ENCODE data around the gene HMCN2. TPM values are rescaled to one million over a fixed set of nuclear protein-coding genes. Genes with fewer than 3 reads are reported as not detected.

HMCN2 gene
- total and polyA plus RNA-seq, 2 donors (not counting 1 experiment from before 2014, with no cell fraction given) = 0.01 TPM; not detected in 1

- TF ChIP-seq CTCF (IDR thresholded peaks at IDR 0.05) (no peak), EZH2 (IDR thresholded peaks at IDR 0.05; ENCODE audit: borderline replicate concordance, insufficient read depth, low read depth, low read length, poor library complexity, severe bottlenecking) (no peak)
- POLR2A ChIA-PET = no interaction called here
- intact Hi-C loops (cut with micrococcal nuclease) = no loop called here
- Mint-ChIP-seq H3K27ac (no peak overlapping the region), H3K27me3 (peaks cover 26% of the 10 kb centered on the region), H3K4me3 (no peak overlapping the region), H3K9me3 (ENCODE audit: insufficient read depth) (no peaks in the 10 kb centered on the region), H3K4me1 (no peaks in the 10 kb centered on the region)
- no peak overlapping the region for H3K4me2 ChIP-seq (replicated peaks; ENCODE audit: low read depth, low read length, poor library complexity, severe bottlenecking)
- CTCF ChIA-PET = no interaction called here
- H2AFZ ChIP-seq (ENCODE audit: insufficient read depth, low read depth, low read length, poor library complexity, severe bottlenecking) = no peak overlapping the region
- H3K4me1 ChIP-seq (ENCODE audit: control insufficient read depth in 2 of 2, insufficient read depth in 2 of 2, low read length in 2 of 2) = no peaks in the 10 kb centered on the region
- no peak for DNase-seq
- peaks cover 0 to 2% (median 0%) of the 10 kb centered on the region in 3 donors for H3K9me3 ChIP-seq (ENCODE audit: control extremely low read depth in 1 of 3, control insufficient read depth in 2 of 3, insufficient read depth in 1 of 3, low read length in 2 of 3)
- H3K27me3 ChIP-seq (replicated peaks in 1 of 4; ENCODE audit: control extremely low read depth in 1 of 4, control insufficient read depth in 3 of 4, insufficient read depth in 4 of 4, low read length in 3 of 4) = peaks cover 0 to 3% (median 0%) of the 10 kb centered on the region in 4 experiments
- H3K27ac ChIP-seq (ENCODE audit: low read length in 2 of 2) = no peak overlapping the region
- no peak overlapping the region for H3K9ac ChIP-seq (ENCODE audit: low read length)
- ATAC-seq (ENCODE audit: low read depth) = no peak
- H3K36me3 ChIP-seq (replicated peaks in 1 of 2; ENCODE audit: control extremely low read depth in 1 of 2, control insufficient read depth in 1 of 2, extremely low read depth in 1 of 2, insufficient read depth in 2 of 2, low read length in 1 of 2) = no peaks in the 10 kb centered on the region
- no peak overlapping the region for H3K4me3 ChIP-seq (ENCODE audit: control extremely low read depth in 1 of 5, extremely low read depth in 1 of 5, insufficient read depth in 1 of 5, low read depth in 2 of 5, low read length in 4 of 5)
- H4K20me1 ChIP-seq (ENCODE audit: control insufficient read depth, insufficient read depth, low read length, poor library complexity, severe bottlenecking) = no peaks in the 10 kb centered on the region
- 100% methylated on average over 1 of the region's 4 CpGs for WGBS (ENCODE audit: insufficient coverage)
- H3K79me2 ChIP-seq (ENCODE audit: control insufficient read depth, insufficient read depth, low read length) = no peaks in the 10 kb centered on the region
These were observed 69.4 kb downstream of the HMCN2 start for GRCh38 chr9:130334915-130335314.

- POLR2A ChIA-PET = interaction anchor here (0.5 kb wide), 1 partner anchor 35 kb away, joined by 3 read pairs; no protein-coding TSS in a partner anchor
- no peak overlapping the region for H3K27ac ChIP-seq (ENCODE audit: low read length in 2 of 2)
- TF ChIP-seq EZH2 (IDR thresholded peaks at IDR 0.05; ENCODE audit: borderline replicate concordance, insufficient read depth, low read depth, low read length, poor library complexity, severe bottlenecking) (no peak), CTCF (IDR thresholded peaks at IDR 0.05) (no peak)
- no peak overlapping the region for H3K4me2 ChIP-seq (replicated peaks; ENCODE audit: low read depth, low read length, poor library complexity, severe bottlenecking)
- no peak overlapping the region for H3K4me3 ChIP-seq (ENCODE audit: control extremely low read depth in 1 of 5, extremely low read depth in 1 of 5, insufficient read depth in 1 of 5, low read depth in 2 of 5, low read length in 4 of 5)
- Mint-ChIP-seq H3K4me3 (no peak overlapping the region), H3K9me3 (ENCODE audit: insufficient read depth) (no peaks in the 10 kb centered on the region), H3K27me3 (peaks cover 26% of the 10 kb centered on the region), H3K27ac (no peak overlapping the region), H3K4me1 (no peaks in the 10 kb centered on the region)
- no peaks in the 10 kb centered on the region for H3K36me3 ChIP-seq (replicated peaks in 1 of 2; ENCODE audit: control extremely low read depth in 1 of 2, control insufficient read depth in 1 of 2, extremely low read depth in 1 of 2, insufficient read depth in 2 of 2, low read length in 1 of 2)
- intact Hi-C loops (cut with micrococcal nuclease) = no loop called here
- H3K79me2 ChIP-seq (ENCODE audit: control insufficient read depth, insufficient read depth, low read length) = no peaks in the 10 kb centered on the region
- CTCF ChIA-PET = no interaction called here
- H3K4me1 ChIP-seq (ENCODE audit: control insufficient read depth in 2 of 2, insufficient read depth in 2 of 2, low read length in 2 of 2) = no peaks in the 10 kb centered on the region
- H3K27me3 ChIP-seq (replicated peaks in 1 of 4; ENCODE audit: control extremely low read depth in 1 of 4, control insufficient read depth in 3 of 4, insufficient read depth in 4 of 4, low read length in 3 of 4) = peaks cover 0 to 3% (median 0%) of the 10 kb centered on the region in 4 experiments
- DNase-seq (no peak), ATAC-seq (ENCODE audit: low read depth) (no peak)
- WGBS (ENCODE audit: insufficient coverage) = 93% methylated on average over 3 of the region's 6 CpGs
- H3K9ac ChIP-seq (ENCODE audit: low read length) = no peak overlapping the region
- no peak overlapping the region for H2AFZ ChIP-seq (ENCODE audit: insufficient read depth, low read depth, low read length, poor library complexity, severe bottlenecking)
- no peaks in the 10 kb centered on the region for H4K20me1 ChIP-seq (ENCODE audit: control insufficient read depth, insufficient read depth, low read length, poor library complexity, severe bottlenecking)
- H3K9me3 ChIP-seq (ENCODE audit: control extremely low read depth in 1 of 3, control insufficient read depth in 2 of 3, insufficient read depth in 1 of 3, low read length in 2 of 3) = no peaks in the 10 kb centered on the region
These were observed 70.6 kb downstream of the HMCN2 start for GRCh38 chr9:130336027-130336610.
